GM18499 (cell line): ENCODE measurements around the gene NR3C1.

Experiments used
- ATAC-seq: cut with Tn5 transposase; IDR thresholded peaks from one replicate; pipeline ENCODE4 v1.9.1; 2021; ENCODE audit warnings: moderate number of reproducible peaks; ENCODE audit not compliant: insufficient read depth, unreplicated experiment

Gene NR3C1

DNA sequence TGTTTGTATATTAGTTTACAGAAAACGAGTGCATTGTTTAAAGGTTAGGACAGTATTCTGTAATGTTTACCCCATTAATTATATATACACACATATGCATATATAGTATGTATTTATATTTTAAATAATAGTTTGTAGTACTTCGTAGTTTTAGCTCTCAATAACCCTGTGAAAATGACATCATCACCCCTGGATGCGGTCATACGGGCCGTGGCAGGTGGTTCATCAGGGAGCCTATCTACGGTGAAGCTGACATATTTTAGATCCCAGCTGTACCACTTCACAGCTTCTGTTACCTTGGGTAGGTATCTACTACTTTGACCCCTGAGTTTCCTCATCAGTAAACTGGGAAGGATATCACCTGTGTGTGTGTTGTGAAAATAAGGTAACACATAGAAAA is 87.1 kb downstream of the NR3C1 start:
- ATAC-seq: no peak

DNA sequence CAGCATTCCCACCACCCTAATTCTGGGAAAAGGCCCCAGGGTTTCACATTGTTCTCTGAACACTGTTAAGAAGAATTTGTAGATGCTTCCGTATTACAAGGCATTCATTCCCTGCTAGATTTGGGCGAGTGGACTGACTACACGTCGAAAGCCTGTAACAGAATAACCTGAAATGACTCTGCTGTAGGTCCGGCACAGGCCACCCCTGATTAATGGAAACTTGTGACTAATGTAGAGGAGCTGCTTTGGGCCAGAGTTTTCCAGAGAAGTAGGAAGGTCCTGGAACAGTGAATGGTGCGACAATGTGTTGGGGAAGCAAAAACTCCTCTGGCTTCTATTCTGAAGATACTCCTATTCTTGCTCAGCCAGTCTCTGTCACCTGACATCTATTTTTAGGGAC is 87.6 kb downstream of the NR3C1 start:
- no peak for ATAC-seq

DNA sequence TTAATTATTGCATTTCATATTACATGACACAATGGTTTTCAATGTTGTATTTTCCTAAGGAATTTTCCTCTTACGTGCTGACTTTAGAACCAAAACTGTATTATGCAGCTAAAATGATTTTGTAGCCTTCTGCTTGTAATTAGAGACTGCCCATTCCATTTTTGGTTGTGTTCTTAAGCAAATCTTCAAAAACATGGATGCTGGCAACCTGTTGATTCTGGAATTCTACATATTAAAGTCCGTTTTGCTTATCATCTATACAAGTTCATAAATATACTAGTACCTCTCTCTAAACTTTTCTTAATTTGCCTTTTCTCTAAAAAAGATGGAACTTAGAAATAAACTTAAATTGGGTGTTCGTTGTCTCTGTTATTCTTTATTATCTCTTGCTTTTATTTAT is 88.3 kb downstream of the NR3C1 start:
- no peak for ATAC-seq

- no peak for ATAC-seq
Measured at GRCh38 chr5:143314659-143315058, 88.8 kb downstream of the NR3C1 start.

DNA sequence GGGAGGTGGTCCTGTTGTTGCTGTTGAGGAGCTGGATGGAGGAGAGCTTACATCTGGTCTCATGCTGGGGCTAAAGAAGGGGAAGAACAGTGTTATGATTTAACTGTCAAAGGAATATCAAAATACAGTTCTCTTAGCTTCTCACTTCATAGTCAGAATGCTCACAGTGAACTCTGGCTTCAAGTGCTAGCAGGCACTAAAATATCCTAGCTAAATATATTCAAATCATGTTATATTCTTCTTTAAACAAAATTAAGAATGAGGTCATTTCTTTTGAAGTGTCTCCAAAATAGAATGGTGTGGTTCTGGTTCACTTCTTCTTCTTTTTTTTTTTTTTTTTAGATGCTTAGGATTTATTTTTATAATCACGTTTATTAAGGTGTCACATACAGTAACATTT is 89.4 kb downstream of the NR3C1 start:
- no peak for ATAC-seq

DNA sequence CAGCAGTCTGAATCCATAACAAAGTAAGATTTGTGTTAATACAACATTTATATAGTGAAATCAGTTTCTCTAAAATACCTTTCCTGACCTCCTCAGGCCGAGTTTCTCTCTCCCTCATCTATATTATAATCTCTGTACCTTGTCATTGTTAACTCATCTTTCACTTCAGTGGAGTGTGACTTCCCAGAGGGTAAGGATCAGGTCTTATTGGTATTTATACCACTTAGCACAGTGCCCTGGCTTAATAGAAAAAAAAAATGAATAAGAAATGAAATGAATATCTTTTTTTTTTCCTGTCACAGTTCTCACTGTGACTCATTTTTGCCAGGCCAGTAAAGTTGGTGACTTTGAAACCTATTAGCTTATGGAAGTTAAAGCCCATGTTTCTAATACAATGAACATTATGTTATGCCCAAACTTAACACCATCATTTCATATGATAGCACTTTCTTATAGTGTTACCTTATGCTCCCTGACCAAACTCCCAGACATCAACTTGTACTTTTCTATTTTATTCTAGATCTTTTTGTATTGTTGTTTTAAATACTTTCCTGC is 90.1 kb downstream of the NR3C1 start:
- ATAC-seq: no peak

GRCh38 chr5:143312822-143313221 is 90.7 kb downstream of the NR3C1 start:
- no peak for ATAC-seq

- ATAC-seq: no peak
Measured at GRCh38 chr5:143311955-143312354, 91.5 kb downstream of the NR3C1 start.

GRCh38 chr5:143311428-143311827 is 92.1 kb downstream of the NR3C1 start:
- ATAC-seq: no peak

DNA sequence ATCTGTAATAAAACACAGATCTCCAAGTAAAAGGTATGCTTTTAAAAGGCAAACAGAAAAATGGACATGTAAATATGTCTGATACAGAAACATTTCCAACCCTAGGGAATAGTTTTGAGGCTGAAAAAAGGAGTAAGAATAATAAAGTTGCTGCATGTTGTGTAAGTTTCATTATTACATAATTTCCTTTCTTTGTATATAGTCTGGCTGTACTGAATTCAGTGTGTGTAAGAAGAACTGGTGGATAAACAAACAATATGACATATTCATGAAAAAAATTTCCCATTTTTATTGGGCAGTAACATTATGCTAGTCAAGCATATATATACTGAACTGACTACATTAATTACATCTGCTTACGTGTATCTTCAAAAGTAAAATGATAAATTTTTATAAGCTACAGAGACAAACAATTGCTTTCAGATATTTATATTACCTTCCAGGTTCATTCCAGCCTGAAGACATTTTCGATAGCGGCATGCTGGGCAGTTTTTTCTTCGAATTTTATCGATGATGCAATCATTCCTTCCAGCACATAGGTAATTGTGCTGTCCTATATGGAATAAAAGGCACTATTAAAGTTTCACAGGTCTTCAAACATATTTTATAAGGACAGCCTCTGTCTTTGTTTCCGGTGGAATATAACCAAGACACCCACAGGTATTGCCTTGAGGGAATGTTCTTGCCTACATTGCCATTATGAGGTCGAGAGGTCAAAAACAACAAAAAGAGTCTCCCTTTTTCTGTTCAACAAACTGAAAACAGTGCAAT is 93.6 kb downstream of the NR3C1 start:
- ATAC-seq: no peak

GRCh38 chr5:143308731-143309130 is 94.8 kb downstream of the NR3C1 start:
- ATAC-seq: no peak

DNA sequence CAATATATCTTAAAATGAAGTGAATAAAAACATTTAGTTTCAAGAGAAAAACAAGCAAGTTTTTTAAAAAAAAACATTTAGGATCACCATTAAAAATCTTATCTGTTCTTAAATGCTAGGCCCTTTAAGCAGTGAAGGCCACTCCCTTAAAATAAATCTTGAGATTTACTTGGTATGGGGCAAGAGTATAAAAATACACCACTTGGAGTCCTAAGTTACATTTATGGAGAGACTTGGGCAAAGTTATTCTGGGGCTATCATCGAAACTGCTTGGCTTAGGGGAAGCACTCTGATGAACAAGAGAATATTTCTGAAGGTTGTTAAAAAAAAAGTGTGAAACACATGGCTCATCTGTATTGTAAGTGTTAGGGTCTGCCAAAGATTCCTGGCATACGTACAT is 97.4 kb downstream of the NR3C1 start:
- ATAC-seq: no peak

DNA sequence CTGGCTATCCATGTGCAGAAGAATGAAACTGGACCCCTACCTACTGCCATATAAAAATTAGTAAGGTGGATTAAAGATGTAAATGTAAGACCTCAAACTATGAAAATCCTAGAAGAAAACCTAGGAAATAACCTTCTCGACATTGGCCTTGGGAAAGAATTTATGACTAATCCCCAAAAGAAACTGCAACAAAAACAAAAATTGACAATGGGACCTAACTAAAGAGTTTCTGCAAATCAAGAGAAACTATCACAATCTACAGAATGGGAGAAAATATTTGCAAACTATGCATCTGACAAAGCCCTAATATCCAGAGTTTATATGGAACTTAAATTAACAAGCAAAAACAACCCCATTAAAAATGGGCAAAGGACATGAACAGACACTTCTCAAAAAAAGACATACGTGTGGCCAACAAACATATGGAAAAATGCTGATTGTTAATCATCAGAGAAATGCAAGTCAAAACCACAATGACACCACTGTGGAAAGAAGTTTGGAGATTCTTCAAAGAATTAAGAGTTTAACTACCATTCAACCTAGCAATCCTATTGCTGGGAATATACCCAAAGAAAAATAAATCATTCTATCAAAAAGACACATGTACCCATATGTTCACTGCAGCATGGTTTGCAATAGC is 98.5 kb downstream of the NR3C1 start:
- ATAC-seq: no peak

DNA sequence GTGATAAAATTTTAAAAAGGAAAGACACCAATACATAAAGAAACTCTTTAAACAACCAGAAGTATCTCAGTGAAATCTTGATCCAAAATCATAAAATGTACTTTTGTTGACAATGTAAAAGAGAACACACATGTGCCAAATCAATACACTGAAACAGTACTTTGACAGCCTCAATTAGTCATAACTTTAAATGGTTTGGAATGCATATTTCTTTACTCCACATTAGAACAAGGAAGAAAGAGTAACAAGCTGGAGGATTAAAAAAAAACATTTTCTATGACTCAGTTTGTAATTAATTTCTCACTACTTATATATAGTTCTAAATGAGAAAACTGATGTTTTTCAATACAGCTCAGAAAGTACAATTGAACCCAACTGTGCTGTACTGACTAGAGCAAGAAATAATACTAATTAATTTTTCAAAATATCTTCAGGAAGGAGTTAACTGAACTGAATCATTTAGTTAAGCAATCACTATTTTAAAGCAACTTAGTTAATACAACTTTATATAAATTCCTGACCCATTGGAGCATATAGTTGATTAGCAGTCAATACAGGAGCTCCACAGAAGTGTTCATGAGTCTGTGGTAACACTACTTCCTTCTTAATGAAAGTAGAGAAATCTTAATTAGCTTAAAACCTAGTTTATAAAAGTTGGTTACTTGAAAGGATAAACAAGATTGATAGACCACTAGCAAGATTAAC is 101.0 kb downstream of the NR3C1 start:
- ATAC-seq: no peak

DNA sequence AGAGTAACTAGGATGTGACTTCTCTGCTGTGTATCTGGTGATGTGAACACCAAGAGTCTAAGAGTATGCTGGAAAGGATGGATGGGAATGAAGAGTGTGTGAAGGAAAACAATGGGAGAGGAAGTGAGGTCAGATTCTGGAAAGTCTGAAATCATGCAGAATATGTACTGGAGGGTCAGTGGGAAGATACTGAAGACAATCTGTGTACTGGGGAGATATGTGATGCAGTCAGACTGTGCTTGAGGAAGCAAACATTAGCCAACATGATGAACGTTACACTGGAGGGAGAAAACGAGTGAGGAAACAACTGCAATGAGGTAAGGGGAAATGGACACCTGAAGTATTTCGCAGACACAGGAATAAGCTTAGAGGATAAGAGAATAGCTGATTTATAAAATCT is 105.7 kb downstream of the NR3C1 start:
- ATAC-seq: no peak

- no peak for ATAC-seq
Measured at GRCh38 chr5:143290125-143290524, 113.4 kb downstream of the NR3C1 start.

GRCh38 chr5:143284521-143284920 is 119.0 kb downstream of the NR3C1 start:
- ATAC-seq: no peak

DNA sequence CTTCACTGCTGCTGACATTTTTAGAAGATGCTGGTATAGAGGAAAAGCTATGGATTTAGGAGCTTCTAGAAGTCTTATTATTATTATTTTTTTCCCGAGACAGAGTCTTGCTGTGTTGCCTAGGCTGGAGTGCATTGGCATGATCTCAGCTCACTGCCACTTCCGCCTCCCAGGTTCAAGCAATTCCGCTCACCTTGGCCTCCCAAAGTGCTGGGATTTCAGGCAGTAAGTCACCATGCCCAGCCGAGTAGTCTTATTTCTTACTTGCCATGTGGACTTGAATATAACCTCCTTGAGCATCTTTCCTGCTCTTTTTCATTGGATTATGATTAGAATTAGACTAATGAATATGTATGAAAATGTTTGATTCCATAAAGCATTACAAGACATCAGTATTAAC is 119.5 kb downstream of the NR3C1 start:
- no peak for ATAC-seq

DNA sequence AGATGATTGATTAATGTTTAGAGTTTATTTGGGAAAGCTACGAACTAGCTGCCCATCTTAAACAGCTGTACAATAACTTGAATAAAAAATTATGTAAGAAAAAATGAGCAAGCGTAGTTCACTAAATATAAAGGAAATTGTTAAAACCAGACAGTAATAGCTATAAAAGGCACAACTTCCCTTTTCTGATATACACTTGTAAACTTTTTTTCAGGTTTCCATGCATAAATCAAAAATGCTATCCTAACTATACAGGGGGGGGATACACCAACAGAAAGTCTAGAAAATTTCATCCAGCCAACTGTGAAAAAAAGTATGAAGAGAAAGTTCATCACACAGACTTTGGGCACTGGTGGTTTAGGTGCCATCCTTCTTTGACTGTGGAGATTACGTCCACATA is 122.3 kb downstream of the NR3C1 start:
- no peak for ATAC-seq

GRCh38 chr5:143279698-143280097 is 123.8 kb downstream of the NR3C1 start:
- no peak for ATAC-seq

DNA sequence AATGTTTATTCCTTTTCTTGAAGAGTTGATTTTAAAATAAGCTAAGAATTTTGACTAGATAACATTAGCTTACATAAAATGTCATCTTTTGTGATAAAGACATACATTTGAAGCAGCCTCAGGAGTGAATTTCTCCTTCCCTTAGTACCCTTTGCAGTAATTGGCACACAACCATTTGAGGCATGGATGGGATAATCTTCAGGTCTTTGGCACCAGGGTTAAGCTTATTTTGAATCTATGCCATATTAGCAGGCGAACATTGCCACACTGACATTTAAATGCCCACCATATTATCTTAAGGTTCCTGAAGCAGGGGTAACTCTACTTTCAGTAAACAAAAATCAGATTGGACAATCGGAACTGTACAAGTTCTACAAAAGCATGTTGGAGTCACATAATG is 126.0 kb downstream of the NR3C1 start:
- no peak for ATAC-seq
